Activated naive CD8-positive, alpha-beta T cell treated with anti-CD3 and anti-CD28 coated beads, Interleukin-2, amount 50 U/mL, for 24 hours (primary cell): ENCODE measurements around the gene PCYOX1L.
"Not testable (repeated sequence)": the region's sequence is repeated elsewhere in the genome, so short reads cannot be mapped to it uniquely, and the experiment has no call there.

Source experiments
- ATAC-seq: fragments of 150-1000 bp; cut with Tn5 transposase; one replicate; pipeline ENCODE4 v1.10.0; 2021
- DNase-seq: peaks from one replicate; pipeline ENCODE4 v3.0.0; 2021
- H3K27ac Mint-ChIP-seq: one replicate; pipeline ENCODE4 v1.8.0; 2021; ENCODE audit warnings: mild to moderate bottlenecking, mixed read lengths
- H3K27me3 Mint-ChIP-seq: one replicate; pipeline ENCODE4 v1.8.0; 2021; ENCODE audit warnings: mixed read lengths
- H3K36me3 Mint-ChIP-seq: one replicate; pipeline ENCODE4 v1.8.0; 2021; ENCODE audit warnings: low read depth, mixed read lengths
- H3K4me1 Mint-ChIP-seq: one replicate; pipeline ENCODE4 v1.8.0; 2021; ENCODE audit warnings: mixed read lengths
- H3K4me3 Mint-ChIP-seq: one replicate; pipeline ENCODE4 v1.8.0; 2021; ENCODE audit warnings: mild to moderate bottlenecking, moderate library complexity, mixed read lengths
- H3K9me3 Mint-ChIP-seq: one replicate; pipeline ENCODE4 v1.8.0; 2021; ENCODE audit warnings: mixed read lengths

Gene PCYOX1L

DNA sequence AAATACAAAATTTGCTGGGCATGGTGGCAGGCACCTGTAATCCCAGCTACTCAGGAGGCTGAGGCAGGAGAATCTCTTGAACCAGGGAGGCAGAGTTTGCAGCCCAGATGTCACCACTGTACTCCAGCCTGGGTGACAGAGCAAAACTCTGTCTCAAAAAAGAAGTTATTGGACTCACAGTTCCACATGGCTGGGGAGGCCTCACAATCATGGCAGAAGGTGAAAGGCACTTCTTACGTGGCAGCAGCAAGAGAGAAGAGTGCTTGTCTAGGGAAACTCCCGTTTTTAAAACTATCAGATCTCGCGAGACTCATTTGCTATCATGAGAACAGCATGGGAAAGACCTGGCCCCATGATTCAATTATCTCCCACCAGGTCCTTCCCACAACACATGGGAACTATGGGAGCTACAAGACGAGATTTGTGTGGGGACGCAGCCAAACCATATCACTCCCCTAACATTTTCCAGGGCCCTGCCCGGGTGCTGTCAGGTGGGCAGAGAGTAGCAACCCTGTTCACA lies 41.0 kb downstream of the PCYOX1L start:
- H3K27ac Mint-ChIP-seq, ATAC-seq, H3K4me3 Mint-ChIP-seq, DNase-seq, H3K27me3 Mint-ChIP-seq, H3K36me3 Mint-ChIP-seq, H3K4me1 Mint-ChIP-seq, H3K9me3 Mint-ChIP-seq: not testable (repeated sequence)

DNA sequence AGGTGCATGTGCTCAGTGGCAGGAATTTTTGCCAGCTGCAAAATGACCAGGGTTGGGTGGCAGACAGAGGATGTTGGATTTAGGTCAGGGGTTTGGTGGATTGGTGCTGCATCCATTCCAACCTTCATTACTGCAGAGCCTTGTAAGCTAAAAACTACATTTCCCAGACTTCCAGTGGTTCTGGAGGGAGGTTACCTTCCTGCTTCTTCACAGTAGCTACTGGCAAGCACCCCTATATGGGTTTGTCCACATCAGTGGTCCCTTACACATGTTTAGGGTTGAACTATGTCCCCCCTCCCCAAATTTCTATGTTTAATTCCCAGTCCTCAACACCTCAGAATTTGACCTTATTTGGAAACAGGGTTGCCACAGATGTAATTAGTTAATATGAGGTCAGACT lies 41.9 kb downstream of the PCYOX1L start:
- Mint-ChIP-seq H3K9me3 (no peaks in the 10 kb centered on the region), H3K4me1 (no peaks in the 10 kb centered on the region), H3K27me3 (peaks cover 2% of the 10 kb centered on the region), H3K36me3 (no peaks in the 10 kb centered on the region), H3K4me3 (no peak overlapping the region), H3K27ac (no peak overlapping the region)
- no peak for ATAC-seq
- DNase-seq, result no peak

DNA sequence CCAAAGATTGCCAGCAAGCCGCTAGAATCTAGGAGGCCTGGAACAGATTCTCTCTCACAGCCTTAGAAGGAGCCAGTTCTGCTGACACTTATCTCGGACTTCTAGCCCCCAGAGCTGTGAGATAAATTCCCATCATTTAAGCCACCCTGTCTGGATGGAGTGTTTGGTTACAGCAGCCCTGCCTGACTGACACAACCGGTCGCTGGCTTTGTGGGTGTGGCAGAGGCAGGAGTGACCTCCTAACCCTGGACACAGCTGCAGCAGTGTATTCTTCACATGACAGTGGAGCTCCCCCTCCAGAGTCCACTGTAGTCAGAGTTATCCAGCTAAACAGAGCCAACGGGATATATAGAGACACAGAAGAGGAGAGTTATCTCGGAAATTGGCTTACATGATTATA lies 42.5 kb downstream of the PCYOX1L start:
- no peak overlapping the region for H3K27ac Mint-ChIP-seq
- no peak overlapping the region for H3K4me3 Mint-ChIP-seq
- no peak for ATAC-seq
- no peak for DNase-seq
- H3K9me3 Mint-ChIP-seq, result no peaks in the 10 kb centered on the region
- H3K36me3 Mint-ChIP-seq, result no peaks in the 10 kb centered on the region
- no peaks in the 10 kb centered on the region for H3K4me1 Mint-ChIP-seq
- H3K27me3 Mint-ChIP-seq, result peaks cover 2% of the 10 kb centered on the region

DNA sequence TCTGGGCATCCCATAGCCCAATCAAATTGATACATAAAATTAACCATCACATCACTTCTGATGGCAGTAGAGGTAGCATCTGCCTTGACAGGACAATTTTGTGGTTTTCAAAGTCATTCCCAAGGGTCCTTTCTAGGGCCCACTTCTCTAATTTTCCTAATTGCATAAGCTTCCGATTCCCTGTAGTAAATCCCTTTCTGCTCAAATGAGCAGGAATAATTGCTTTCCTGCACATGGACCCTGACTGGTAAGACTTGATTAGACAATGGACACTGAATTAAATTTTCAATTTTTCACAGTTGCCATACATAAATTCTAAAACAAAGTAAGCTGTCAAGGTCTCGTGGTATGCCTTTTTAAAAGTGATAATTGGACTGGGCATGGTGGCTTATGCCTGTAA lies 43.2 kb downstream of the PCYOX1L start:
- DNase-seq (no peak), ATAC-seq (no peak)
- Mint-ChIP-seq H3K9me3 (no peaks in the 10 kb centered on the region), H3K4me3 (no peak overlapping the region), H3K4me1 (no peaks in the 10 kb centered on the region), H3K27ac (no peak overlapping the region), H3K27me3 (peaks cover 2% of the 10 kb centered on the region), H3K36me3 (no peaks in the 10 kb centered on the region)

DNA sequence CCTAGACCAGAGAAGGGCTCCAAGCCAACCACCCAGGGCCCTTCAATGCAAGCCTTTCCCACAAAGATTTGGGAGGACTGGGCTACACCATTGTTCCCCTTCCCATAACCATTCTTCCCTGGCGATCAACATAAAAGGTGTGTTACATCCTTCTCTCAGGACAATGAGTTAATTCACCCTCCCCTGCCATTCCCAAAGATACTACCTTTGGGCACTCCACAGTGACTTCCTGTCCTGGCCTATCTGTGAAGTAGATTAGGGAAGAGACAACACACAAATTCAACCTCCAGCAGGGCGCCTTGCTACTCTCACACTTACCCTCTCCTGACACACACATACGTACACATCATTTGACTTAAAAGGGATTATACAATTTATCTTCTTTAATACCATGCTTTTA lies 44.4 kb downstream of the PCYOX1L start:
- no peak overlapping the region for H3K27ac Mint-ChIP-seq

DNA sequence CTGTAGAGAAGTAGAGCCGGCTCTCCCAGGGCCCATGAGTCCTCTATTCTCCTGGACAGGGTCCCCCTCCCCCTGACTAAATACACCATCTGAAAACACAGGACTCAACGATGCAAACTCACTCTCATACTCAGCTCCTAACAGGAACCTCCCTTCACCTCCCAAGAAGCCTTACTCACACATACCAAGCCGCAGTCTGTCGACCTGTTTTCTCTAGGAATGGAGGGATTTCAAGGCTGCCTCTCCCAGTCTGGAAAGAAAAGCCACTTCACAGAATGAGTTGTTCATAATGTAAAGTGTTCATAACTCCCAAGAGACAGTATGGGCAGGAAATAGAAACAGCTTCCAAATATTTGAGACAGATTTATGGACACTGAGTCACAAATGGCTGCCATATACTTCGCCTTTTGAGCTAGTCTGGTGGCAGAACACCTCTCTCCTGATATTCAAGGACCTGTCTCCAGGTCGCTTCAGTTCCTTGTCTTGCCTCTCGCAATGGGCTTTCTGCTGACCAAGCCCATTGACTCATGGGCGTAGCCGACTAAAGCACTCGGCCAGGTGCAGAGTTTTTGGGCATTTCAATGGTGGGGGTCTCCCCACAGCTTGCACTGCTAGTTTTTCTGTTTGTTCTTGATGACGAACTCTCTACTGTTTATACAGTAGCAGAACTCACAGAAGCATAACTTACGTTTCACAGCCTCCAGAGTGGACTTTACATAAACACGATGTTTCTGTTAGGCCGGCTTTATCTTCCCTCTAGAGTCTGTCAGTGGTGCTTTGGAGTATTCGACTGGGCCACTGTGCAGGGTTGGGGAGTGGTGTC lies 46.3 kb downstream of the PCYOX1L start:
- ATAC-seq (no peak), DNase-seq (no peak)
- Mint-ChIP-seq H3K4me3 (no peak overlapping the region), H3K4me1 (no peaks in the 10 kb centered on the region), H3K27ac (no peak overlapping the region), H3K27me3 (peaks cover 2% of the 10 kb centered on the region), H3K9me3 (no peaks in the 10 kb centered on the region), H3K36me3 (no peaks in the 10 kb centered on the region)

More for the DNA sequence above, 44.4 kb downstream of the PCYOX1L start:
- H3K4me3 Mint-ChIP-seq, result no peak overlapping the region
- no peaks in the 10 kb centered on the region for H3K4me1 Mint-ChIP-seq
- H3K27me3 Mint-ChIP-seq, result peaks cover 2% of the 10 kb centered on the region
- ATAC-seq (no peak), DNase-seq (no peak)
- no peaks in the 10 kb centered on the region for H3K36me3 Mint-ChIP-seq
- no peaks in the 10 kb centered on the region for H3K9me3 Mint-ChIP-seq

DNA sequence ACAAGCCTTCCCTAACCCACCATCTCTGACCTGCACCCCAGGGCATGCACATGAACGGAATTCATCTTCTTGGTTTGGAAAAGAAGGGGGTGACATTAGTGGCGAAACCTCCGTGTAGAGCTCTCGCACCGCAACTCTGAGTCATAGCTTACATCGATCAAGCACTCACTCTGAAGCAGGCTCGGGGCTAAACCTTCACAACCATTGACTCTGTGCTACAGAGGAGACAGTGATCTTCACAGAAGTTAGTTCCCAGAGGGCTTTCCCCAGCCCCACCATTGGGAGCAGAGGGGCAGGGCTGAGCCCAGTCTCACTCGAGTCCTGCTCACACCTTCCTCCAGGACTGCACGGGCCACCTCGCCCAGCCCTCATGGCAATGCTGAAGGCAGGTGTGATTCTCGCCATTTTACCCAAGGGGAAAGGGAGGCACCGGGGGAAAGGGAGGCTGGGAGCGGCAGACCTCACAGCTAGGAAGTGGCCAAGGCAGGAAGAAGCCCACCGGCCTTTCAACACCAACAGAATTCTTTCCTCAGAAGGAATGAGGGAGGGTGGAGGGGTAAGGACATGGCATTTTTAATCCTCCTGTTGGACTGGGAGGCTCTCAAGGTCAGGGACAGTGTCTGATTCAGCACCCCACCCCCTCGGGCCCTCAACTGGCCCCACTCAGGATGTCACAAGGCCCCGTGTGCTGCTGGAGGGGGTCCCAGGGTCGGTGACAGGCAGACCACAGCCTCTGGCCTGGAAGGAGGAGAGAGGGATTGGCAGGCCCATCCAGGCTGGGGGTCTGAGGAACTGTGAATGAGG lies 47.1 kb downstream of the PCYOX1L start:
- DNase-seq (no peak), ATAC-seq (no peak)
- Mint-ChIP-seq H3K27me3 (peaks cover 2% of the 10 kb centered on the region), H3K36me3 (no peaks in the 10 kb centered on the region), H3K4me3 (no peak overlapping the region), H3K27ac (no peak overlapping the region), H3K9me3 (no peaks in the 10 kb centered on the region), H3K4me1 (no peaks in the 10 kb centered on the region)

DNA sequence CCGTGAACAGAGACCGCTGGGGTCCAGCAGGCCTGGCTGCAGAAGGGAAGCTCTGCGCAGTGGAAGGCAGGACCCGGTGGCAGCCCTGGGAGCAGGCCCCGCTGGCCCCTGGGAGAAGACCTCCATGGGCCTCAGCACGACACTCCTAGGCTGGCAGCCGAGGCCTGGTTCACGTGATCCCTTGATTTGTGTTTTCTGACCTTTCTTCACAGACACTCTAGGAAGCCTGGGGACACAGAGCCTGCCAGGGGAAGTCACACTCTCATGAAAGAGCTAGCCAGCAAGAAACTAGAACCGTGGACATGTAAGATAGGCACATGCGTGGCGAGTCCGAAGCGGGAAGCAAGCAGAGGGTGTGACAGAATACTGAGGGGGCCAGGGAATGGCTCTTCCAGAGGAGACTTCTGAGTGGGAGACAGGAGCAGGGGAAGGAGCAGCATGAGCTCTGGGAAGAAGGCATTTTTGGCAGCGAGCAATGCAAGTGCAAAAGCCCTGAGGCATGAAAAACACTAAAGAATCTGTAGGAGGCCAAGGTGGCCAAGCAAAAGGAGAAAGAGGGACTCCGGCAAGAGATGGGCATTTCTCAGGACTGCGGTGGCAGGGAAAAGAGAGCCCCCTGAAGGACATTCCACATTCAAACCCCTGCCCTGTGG lies 47.8 kb downstream of the PCYOX1L start:
- H3K9me3 Mint-ChIP-seq, result no peaks in the 10 kb centered on the region
- H3K36me3 Mint-ChIP-seq, result no peaks in the 10 kb centered on the region
- H3K27ac Mint-ChIP-seq, result no peak overlapping the region
- H3K4me3 Mint-ChIP-seq, result no peak overlapping the region
- no peak for ATAC-seq
- H3K27me3 Mint-ChIP-seq, result peaks cover 2% of the 10 kb centered on the region
- H3K4me1 Mint-ChIP-seq, result no peaks in the 10 kb centered on the region
- DNase-seq, result no peak

DNA sequence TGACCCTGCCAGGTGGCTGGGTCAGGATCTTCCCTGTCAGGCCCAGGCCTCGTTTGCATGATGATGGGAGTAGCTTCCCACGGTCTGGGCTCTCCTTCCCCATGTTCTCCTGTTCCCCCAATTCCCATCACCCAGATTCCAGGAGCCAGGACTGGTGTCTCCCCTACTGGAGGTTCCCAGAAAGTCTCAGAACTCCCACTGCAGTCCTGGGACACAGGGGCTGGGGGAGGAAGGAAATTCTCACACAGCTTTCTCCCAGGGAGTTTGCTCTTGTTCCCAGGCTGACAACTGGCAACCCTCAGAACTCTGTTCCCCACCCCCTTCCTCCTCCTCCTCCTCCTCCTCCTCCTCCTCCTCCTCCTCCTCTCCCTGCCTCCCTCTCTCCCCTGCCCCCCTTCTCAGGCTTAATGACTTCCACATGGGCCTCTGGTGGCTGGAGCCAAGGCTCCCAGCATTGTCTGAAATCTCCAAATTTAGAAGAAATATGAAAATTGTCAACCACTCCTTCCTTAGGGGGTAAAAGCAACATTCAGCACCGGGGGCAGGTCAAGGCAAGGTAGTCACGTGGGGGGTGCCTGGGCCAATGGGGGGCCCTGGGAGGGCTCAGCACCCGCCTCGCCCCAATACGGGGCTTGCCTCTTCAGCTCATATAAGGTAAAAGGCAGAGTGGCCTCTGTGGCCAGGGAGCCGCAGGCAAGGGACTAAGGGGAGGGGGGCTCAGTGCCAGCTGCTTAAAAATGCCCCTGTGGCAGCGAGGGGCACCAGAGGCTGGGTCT lies 48.5 kb downstream of the PCYOX1L start:
- H3K9me3 Mint-ChIP-seq, result no peaks in the 10 kb centered on the region
- no peaks in the 10 kb centered on the region for H3K4me1 Mint-ChIP-seq
- H3K27me3 Mint-ChIP-seq, result no peaks in the 10 kb centered on the region
- H3K36me3 Mint-ChIP-seq, result no peaks in the 10 kb centered on the region
- H3K27ac Mint-ChIP-seq, result no peak overlapping the region
- DNase-seq (no peak), ATAC-seq (no peak)
- H3K4me3 Mint-ChIP-seq, result no peak overlapping the region

DNA sequence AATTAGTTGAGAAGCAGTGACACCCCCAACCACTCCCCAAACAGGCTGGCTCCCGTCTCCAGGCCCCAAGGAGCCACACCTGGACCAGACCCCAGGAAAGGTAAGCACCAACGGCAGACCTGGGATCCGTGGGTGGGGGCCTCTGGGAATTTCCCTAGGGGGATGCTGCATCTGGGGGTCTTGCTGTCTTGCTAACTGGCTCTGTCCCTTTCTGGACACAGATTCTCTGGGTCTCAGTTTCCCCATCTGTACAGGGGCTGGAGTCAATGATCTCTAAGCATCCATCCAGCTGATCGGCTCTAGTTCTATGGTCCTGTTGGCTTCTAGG lies 49.1 kb downstream of the PCYOX1L start:
- Mint-ChIP-seq H3K36me3 (no peaks in the 10 kb centered on the region), H3K9me3 (no peaks in the 10 kb centered on the region)
- ATAC-seq, result no peak

DNA sequence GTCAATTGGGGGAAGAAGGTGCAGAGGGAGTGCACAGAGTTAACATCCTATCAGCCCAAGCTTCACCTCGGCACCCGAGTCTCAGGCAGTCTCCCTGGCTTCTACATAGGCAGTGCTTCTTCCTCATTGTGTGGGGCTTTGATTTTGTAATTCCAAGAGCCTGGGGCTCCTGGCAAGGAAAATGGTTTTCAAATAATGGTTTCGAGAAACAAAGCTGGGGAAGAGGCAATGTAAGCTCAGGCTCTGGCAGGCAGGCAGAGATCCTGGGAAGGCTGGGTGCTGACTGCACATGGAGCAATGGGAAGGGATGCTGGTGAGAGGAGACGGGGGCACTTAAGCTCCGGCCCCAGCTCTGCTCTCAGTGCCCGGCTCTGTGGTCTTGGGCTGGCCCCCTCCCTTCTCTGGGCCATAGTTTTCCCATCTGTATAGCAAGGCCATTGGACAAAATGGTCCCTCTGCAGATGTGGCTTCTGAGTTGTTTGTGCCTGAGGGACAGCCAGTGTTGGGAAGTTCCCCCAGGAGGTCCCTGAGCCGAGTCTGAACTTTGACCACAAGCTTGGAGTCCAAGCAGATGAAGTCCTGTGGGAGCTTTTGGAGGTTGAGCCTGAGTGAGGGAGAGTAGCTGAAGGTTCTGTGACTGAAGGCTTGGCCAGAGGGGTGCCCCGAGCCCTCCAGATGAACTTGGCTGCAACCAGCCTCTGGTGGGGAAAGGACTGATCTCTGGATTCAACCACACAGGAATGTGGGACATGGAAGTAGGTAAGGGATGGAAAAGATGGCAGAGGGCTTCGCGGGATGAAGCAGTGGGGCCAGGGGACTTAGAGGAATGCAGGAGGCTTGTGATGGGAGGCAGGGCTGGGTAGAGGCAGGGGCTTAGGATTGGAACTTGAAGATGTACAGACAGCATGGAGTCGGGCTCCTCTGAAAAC lies 49.7 kb downstream of the PCYOX1L start:
- Mint-ChIP-seq H3K27ac (no peak overlapping the region), H3K4me3 (no peak overlapping the region), H3K27me3 (no peaks in the 10 kb centered on the region), H3K9me3 (no peaks in the 10 kb centered on the region), H3K36me3 (no peaks in the 10 kb centered on the region), H3K4me1 (no peaks in the 10 kb centered on the region)
- DNase-seq (no peak), ATAC-seq (no peak)

More for the DNA sequence above, 49.1 kb downstream of the PCYOX1L start:
- no peak overlapping the region for H3K4me3 Mint-ChIP-seq
- DNase-seq, result no peak
- no peaks in the 10 kb centered on the region for H3K4me1 Mint-ChIP-seq
- no peaks in the 10 kb centered on the region for H3K27me3 Mint-ChIP-seq
- H3K27ac Mint-ChIP-seq, result no peak overlapping the region

DNA sequence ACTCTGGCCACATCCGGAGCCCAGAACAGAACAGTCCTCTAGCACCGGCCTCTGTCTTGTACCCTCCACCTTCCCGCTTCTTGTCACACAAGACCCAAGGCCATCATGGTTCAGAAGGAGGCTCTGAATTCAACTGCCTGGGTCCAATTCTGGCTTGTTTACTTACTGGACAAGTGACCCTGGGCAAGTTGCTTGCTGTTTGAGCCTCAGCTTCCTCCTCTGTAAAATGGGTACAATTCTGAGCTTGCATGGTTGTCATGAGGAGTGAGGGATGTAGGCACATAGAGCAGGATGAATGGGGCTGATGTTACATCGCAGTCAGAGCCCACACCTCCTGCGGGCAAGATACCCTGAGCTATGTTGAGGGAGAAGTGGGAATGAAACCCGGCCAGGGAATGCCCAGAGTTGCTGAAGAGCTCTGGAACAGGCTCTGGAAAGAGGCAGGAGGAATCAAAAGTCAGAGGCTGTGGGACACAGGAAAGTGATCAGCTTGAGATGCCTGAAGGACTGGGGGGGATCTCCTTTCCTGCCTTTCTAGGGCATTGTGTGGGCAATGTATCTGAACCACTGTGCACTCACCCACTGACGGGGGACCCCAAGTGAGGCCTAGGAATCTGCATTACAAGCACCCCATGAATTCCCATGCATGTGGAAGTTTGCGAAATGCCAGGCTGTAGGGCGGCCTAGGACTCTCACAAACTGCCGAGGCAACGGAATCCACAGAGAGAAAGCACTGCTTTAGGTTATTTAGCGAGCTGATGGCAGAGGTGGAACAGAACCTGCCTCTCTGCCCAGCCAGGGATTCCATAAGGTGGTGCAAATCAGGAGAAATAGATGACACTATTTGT lies 50.6 kb downstream of the PCYOX1L start:
- no peaks in the 10 kb centered on the region for H3K36me3 Mint-ChIP-seq
- H3K27ac Mint-ChIP-seq, result no peak overlapping the region
- H3K9me3 Mint-ChIP-seq, result no peaks in the 10 kb centered on the region
- H3K4me3 Mint-ChIP-seq, result no peak overlapping the region
- no peaks in the 10 kb centered on the region for H3K27me3 Mint-ChIP-seq
- ATAC-seq (no peak), DNase-seq (no peak)
- H3K4me1 Mint-ChIP-seq, result no peaks in the 10 kb centered on the region
